GM19463 (cell line): Measurements from ENCODE around the gene COBLL1.

Experiments
- ATAC-seq: cut with Tn5 transposase; IDR thresholded peaks from one replicate; pipeline ENCODE4 v1.9.1; 2021; ENCODE audit warnings: mild to moderate bottlenecking, moderate library complexity; ENCODE audit not compliant: unreplicated experiment

Gene COBLL1

GRCh38 chr2:164651361-164651760, 190.3 kb downstream of the COBLL1 start:
- ATAC-seq: no peak

GRCh38 chr2:164644036-164644700, 197.5 kb downstream of the COBLL1 start:
- no peak for ATAC-seq

- no peak for ATAC-seq
Measured at GRCh38 chr2:164642946-164643555, 198.6 kb downstream of the COBLL1 start.

GRCh38 chr2:164642268-164642667, 199.4 kb downstream of the COBLL1 start:
- ATAC-seq: no peak
